ENCODE data around the gene AKT1. TPM values are rescaled to one million over a fixed set of nuclear protein-coding genes. Genes with fewer than 3 reads are reported as not detected.

AKT1 gene
- total and polyA plus RNA-seq, 2 of the 13 experiments (the other 11 are each of a cell fraction or from before 2014, with no cell fraction given), result 96.2 to 116 TPM

DNA sequence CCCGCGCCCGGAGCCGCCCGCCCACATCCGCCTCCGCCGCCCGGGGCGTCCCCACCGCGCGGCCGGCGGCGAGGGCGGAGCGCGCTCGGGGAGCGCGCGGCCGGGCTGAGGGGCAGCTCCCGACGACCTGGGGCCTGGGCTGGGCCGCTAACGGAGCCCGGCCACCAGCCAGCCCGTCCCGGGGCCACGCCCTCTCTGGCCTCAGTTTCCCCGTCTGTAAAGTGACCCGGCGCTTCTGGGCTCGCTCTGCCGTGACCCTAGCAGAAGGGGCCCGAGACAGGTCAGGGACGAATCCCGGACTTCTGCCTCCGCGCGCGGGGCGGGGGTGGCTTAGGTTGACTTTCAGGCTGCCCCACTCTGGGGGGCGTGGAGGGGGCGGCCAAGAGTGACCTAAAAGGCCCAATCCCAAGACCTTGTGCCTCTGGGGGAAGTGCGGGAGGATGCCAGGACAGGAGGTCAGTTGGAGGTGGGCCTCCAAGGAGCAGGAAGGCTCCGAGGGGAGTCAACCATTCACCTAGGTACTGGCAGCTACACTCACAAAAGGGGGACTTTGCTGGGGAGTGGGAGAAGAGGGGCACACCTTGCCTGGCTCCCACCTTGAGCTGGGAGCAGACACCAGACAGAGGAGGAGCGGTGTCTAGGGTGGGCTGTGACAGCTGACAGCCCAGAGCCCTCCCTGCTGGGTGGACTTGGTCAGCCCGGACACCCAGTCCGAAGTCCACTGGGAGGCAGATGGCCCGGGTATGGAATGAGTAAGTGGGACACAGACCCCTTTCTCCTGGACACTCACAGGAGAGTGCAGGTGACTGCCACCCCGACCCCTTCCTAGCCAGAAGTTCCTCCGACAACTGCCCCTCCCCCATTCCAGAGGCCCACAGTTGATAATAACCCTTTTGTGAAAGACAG is 486 bp upstream of the AKT1 start (continued):
- TF ChIP-seq HNF4G (IDR thresholded peaks at IDR 0.05; ENCODE audit: borderline replicate concordance, low read depth, low read length) (peak; percentile 59; the same call in 1 of the 2 replicates), HNF4G (CRISPR knock-in tag; IDR thresholded peaks at IDR 0.05; ENCODE audit: borderline replicate concordance, low read depth) (peak; percentile 71; the same call in 1 of the 2 replicates), ZNF788 (CRISPR knock-in tag; IDR thresholded peaks at IDR 0.05; ENCODE audit: borderline replicate concordance) (peak; percentile 65; the same call in 1 of the 2 replicates), NR2F1 (CRISPR knock-in tag; IDR thresholded peaks at IDR 0.05) (no peak; a peak in 1 of 4 replicates), BHLHE40 (IDR thresholded peaks at IDR 0.05; ENCODE audit: low read length) (no peak; the same call in 1 of the 2 replicates), ATM (IDR thresholded peaks at IDR 0.05; ENCODE audit: borderline replicate concordance) (no peak), SP5 (CRISPR knock-in tag; IDR thresholded peaks at IDR 0.05; ENCODE audit: borderline replicate concordance, low read depth) (no peak), MXD3 (CRISPR knock-in tag; IDR thresholded peaks at IDR 0.05) (no peak; the same call in 1 of the 2 replicates), ZNF570 (CRISPR knock-in tag; IDR thresholded peaks at IDR 0.05; ENCODE audit: borderline replicate concordance) (no peak), PCBP1 (IDR thresholded peaks at IDR 0.05; ENCODE audit: borderline replicate concordance, low read depth, low read length) (0 out of 2 replicates have a peak, but pooled peaks have one; percentile 50), CHD4 (IDR thresholded peaks at IDR 0.05; ENCODE audit: borderline replicate concordance, low read length) (no peak), ZNF350 (CRISPR knock-in tag; IDR thresholded peaks at IDR 0.05; ENCODE audit: borderline replicate concordance, low read depth) (peak; percentile 59), GATAD2A (CRISPR knock-in tag; IDR thresholded peaks at IDR 0.05) (no peak), ZNF33A (CRISPR knock-in tag; IDR thresholded peaks at IDR 0.05; ENCODE audit: borderline replicate concordance) (no peak), SUZ12 (IDR thresholded peaks at IDR 0.05; ENCODE audit: low read depth, low read length) (no peak), ZNF615 (CRISPR knock-in tag; IDR thresholded peaks at IDR 0.05; ENCODE audit: borderline replicate concordance) (no peak), GLI4 (CRISPR knock-in tag; IDR thresholded peaks at IDR 0.05; ENCODE audit: borderline replicate concordance) (no peak), ZNF451 (CRISPR knock-in tag; IDR thresholded peaks at IDR 0.05) (peak; percentile 56; the same call in 1 of the 2 replicates), HNRNPUL1 (IDR thresholded peaks at IDR 0.05; ENCODE audit: low read depth, low read length) (no peak), HDAC6 (IDR thresholded peaks at IDR 0.05; ENCODE audit: low read depth, low read length) (no peak)
- TF ChIP-seq, protein P1, sequence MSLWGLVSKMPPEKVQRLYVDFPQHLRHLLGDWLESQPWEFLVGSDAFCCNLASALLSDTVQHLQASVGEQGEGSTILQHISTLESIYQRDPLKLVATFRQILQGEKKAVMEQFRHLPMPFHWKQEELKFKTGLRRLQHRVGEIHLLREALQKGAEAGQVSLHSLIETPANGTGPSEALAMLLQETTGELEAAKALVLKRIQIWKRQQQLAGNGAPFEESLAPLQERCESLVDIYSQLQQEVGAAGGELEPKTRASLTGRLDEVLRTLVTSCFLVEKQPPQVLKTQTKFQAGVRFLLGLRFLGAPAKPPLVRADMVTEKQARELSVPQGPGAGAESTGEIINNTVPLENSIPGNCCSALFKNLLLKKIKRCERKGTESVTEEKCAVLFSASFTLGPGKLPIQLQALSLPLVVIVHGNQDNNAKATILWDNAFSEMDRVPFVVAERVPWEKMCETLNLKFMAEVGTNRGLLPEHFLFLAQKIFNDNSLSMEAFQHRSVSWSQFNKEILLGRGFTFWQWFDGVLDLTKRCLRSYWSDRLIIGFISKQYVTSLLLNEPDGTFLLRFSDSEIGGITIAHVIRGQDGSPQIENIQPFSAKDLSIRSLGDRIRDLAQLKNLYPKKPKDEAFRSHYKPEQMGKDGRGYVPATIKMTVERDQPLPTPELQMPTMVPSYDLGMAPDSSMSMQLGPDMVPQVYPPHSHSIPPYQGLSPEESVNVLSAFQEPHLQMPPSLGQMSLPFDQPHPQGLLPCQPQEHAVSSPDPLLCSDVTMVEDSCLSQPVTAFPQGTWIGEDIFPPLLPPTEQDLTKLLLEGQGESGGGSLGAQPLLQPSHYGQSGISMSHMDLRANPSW (CRISPR knock-in tag; IDR thresholded peaks at IDR 0.05; ENCODE audit: borderline replicate concordance), result 0 out of 2 replicates have a peak, but pooled peaks have one; percentile 28
- TF ChIP-seq, protein P2, sequence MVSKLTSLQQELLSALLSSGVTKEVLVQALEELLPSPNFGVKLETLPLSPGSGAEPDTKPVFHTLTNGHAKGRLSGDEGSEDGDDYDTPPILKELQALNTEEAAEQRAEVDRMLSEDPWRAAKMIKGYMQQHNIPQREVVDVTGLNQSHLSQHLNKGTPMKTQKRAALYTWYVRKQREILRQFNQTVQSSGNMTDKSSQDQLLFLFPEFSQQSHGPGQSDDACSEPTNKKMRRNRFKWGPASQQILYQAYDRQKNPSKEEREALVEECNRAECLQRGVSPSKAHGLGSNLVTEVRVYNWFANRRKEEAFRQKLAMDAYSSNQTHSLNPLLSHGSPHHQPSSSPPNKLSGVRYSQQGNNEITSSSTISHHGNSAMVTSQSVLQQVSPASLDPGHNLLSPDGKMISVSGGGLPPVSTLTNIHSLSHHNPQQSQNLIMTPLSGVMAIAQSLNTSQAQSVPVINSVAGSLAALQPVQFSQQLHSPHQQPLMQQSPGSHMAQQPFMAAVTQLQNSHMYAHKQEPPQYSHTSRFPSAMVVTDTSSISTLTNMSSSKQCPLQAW (CRISPR knock-in tag; IDR thresholded peaks at IDR 0.05), result no peak
- TF ChIP-seq, protein P3, sequence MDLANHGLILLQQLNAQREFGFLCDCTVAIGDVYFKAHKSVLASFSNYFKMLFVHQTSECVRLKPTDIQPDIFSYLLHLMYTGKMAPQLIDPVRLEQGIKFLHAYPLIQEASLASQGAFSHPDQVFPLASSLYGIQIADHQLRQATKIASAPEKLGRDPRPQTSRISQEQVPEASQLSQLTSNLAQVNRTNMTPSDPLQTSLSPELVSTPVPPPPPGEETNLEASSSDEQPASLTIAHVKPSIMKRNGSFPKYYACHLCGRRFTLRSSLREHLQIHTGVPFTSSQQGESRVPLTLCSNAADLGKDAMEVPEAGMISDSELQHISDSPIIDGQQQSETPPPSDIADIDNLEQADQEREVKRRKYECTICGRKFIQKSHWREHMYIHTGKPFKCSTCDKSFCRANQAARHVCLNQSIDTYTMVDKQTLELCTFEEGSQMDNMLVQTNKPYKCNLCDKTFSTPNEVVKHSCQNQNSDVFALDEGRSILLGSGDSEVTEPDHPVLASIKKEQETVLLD (CRISPR knock-in tag; IDR thresholded peaks at IDR 0.05; ENCODE audit: low read depth), result peak; percentile 67; the same call in 1 of the 2 replicates
